HG03469 (cell line): ENCODE results near the gene ARHGAP28.
"Not testable (repeated sequence)": the region's sequence is repeated elsewhere in the genome, so short reads cannot be mapped to it uniquely, and the experiment has no call there.

Source experiments
- ATAC-seq: cut with Tn5 transposase; IDR thresholded peaks from one replicate; pipeline ENCODE4 v1.9.1; 2021; ENCODE audit warnings: mild to moderate bottlenecking, moderate library complexity, moderate number of reproducible peaks; ENCODE audit not compliant: unreplicated experiment

The ARHGAP28 gene

DNA sequence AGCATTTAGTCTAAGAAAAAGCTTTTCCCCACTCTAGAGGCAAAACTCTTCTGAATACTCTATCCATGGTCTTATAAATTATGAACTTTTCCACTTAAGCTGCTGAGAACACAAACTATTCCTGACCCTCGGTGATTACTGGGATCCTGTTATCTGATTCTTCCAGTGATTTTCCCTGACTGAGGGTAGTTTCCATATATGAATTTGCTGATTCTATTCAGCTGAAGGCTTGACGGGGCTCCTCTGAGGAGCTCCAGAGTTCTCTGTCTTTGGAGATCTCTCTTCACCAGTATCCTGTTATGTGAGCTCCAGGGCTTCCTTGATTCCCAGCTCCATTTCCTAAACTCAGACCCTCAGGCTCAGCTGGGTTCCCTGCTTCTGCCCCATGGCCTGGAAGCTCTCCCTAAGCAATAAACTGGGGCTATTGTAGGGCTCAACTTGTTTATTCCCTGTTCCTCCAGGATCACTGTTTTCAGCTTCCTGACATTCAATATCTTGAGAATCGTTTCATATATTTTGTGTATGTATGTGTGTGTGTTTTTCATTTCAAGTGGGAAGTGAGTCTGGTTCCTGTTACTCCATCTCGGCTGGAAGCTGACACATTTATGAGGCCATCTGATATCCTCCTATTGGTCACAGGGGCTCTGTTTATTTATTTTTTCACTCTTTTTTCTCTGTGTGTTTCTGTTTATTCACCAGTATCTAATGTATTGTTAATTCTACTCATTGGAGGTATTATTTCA, 78.2 kb downstream of the ARHGAP28 start:
- ATAC-seq: no peak

DNA sequence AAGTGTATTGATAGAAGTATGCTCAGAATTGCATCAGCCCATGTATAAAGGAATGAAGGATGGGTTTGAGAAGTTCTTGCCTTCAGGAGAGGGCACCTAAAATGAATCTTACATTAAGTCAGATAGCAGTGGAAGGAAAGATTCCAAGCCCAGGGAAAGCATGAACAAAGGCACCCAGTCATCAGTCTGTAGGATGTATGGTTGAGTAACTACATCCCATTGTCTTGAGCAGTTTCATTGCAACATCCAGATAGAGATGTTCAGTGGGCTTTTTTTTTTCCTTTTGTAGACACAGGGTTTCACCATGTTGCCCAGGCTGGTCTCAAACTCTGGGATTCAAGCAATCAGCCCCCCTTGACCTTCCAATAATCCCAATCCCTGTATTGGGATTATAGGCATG, 80.7 kb downstream of the ARHGAP28 start:
- ATAC-seq: no peak

DNA sequence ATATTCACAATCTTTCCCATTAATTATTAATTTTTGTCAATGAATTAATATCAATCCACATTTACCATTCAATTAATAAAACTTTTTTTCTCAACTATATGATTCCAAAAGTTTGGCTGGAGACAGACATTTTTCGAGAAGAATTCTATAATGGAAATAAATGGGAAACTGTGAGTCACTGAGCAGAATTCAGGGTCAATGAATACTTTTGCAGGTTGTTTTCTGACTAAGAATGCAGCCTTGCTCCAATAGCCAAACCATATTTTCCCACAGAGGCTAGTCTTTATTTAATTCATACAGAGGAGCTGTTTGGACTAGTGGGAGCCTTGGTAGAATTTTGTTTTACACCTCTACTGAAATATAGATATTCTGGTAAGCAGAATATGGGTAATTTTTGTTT, 82.3 kb downstream of the ARHGAP28 start:
- no peak for ATAC-seq

DNA sequence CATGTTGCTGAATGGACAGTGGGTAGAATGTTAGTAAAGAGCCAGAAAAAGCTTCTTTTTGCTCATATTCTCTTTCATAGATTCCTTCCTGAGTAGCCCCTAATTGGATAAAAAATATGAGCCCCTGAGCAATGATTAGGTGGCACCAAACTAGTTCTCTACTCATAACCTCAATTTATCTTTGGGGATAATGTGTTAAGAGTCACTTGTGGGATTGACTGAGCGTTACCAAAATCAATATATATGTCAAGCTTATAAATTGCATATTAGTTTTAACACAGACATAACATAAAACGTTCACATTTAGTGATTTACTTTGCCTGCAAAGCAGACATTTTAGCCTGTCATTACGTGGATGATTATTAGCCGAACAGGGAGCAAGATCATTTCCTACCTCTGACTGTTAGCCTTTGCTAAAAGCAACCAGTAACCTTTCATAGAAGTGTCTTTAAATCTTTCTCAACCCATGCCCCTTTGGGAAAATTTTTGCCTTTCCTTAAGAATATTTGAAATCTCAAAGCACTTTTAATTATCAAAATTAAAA, 85.4 kb downstream of the ARHGAP28 start:
- no peak for ATAC-seq

DNA sequence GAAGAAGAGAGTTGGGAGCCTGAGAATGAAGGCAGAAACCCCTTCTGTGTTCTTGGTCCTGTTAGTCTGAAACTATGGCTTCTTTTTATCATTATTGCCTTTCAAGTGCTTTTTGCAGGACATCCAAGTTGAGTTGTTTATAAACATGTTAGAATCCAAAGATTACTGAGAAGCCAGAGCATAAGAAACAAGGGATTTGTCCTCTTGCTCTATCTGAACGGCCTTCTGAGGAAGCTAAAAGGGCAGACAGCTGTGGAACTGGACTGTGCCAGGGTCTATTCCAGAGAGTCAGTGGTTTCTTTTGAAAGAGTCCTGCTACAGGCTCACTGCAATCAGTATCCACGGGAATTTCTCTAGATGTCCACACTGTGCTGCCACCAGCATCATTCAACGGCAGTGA, 86.6 kb downstream of the ARHGAP28 start:
- no peak for ATAC-seq

DNA sequence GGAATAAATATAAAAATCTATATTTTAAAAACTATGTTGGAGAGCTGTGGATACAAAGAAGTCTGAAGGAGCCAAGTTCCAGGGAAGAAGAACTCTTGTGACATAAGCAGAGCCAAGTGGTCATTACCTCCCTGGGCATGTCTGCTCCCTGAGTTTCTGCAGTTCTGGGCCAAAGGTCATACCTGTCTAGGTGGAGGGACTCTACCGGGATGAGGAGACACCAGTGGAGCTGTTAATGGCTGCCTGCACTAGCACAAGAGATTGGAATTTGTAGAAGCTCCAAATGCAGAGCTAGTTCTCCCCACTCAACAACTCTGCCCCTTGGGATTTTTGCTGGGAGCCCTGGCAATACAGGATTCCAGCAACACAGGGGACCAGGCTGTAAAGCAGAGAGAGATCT, 89.8 kb downstream of the ARHGAP28 start:
- no peak for ATAC-seq

DNA sequence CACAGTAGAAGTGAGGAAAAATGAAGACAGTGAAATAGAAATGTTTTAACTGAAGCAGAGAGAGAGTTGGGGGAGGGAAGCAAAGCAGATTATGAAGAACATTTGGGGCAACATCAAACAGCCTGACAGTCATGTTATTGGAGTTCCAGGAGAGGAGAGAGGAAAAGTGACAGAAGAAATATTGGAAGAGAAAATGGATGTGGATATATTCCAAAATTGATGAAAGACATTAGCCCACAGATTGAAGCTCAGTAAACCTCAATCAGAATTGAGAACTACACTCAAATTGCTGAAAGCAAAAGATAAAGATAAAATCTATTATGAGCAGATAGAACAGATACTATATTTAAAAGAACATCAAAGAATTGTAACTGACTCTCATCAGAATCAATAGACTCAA, 90.8 kb downstream of the ARHGAP28 start:
- no peak for ATAC-seq

DNA sequence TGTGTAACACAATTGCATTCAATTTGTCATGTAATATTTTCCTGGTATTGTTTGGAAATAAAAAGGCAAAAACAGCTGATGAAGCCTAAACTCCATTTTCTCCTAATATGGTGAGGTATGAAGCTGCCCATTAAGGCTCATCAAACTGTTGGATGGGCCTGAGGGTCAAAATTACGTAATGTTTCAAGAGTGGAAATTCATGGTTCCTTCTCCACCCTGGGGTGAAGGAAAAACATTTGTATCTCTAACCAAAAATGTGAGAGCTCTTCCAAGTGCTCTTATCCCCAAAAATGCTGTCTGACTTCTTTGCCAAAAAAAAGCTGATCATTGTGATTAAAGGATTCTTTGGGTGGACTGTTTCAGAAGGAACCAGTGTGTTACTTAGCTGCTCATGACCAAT, 91.8 kb downstream of the ARHGAP28 start:
- ATAC-seq: no peak

DNA sequence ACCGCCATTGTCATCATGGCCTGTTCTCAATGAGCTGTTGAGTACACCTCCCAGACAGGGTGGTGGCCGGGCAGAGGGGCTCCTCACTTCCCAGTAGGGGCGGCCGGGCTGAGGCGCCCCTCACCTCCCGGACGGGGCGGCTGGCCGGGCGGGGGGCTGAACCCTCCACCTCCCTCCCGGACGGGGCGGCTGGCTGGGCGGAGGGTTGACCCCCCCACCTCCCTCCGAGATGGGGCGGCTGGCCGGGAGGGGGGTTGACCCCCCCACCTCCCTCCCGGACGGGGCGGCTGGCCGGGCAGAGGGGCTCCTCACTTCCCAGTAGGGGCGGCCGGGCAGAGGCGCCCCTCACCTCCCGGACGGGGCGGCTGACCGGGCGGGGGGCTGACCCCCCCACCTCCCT, 97.6 kb downstream of the ARHGAP28 start:
- ATAC-seq: not testable (repeated sequence)

DNA sequence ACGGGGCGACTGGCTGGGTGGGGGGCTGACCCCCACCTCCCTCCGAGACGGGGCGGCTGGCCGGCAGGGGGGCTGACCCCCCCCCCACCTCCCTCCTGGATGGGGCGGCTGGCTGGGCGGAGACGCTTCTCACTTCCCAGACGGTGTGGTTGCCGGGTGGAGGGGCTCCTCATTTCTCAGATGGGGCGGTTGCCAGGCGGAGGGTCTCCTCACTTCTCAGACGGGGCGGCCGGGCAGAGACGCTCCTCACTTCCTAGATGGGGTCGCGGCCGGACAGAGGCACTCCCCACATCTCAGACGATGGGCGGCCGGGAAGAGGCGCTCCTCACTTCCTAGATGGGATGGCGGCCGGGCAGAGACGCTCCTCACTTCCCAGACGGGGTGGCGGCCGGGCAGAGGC, 98.0 kb downstream of the ARHGAP28 start:
- ATAC-seq: not testable (repeated sequence)

DNA sequence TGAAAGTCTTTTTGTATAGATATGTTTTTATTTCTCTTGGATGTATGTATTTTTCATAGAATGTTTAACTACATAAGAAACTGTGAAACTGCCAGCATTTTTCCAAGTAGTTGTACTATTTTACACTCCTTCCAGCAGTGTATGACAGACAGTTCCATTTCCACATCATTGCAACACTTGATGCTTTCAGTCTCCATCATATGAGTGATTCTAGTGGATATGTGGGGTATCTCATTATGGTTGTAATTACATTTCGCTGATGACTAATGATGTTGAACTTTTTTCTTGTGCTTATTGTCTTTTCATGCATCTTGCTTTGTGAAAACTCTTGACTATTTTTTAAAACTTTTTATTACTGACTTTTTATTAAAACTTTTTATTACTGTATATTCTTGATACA, 101.4 kb downstream of the ARHGAP28 start:
- no peak for ATAC-seq

DNA sequence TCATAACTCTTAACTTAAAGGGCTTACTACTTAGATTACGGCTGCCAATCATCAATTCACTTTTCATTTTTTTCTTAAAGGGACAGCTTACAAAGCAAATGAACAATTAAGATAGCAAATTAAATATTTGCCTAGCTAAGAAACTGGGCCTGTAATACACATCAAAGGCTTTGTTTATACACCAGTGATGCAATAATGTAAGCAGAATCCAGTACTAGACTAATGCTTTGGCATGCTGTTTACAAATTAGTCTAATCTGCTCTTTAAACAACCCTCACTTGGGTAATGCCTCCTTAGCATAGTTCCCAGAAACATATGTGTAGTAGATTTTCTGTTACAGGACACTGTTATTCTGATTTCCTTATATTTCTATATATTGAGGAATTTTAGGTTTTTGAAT, 105.8 kb downstream of the ARHGAP28 start:
- ATAC-seq: no peak

DNA sequence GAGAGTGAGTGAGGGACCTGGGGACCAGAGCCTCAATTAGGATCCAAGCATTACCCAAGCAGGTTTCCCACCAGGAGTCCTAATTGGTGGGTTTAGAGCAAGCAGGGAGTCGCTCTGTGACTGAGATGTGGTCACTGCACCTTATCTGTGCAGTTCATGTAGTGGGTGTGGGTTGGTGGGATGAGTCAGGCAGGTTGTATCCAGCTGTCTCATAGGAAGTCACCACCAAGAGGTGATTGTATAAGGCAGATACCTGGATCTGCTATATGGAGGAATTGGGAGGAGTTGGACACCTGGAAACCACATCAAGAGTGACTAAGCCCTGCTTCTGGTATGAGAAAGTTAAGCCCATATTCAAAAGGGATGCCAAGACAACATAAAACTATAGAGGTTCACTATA, 106.8 kb downstream of the ARHGAP28 start:
- no peak for ATAC-seq

DNA sequence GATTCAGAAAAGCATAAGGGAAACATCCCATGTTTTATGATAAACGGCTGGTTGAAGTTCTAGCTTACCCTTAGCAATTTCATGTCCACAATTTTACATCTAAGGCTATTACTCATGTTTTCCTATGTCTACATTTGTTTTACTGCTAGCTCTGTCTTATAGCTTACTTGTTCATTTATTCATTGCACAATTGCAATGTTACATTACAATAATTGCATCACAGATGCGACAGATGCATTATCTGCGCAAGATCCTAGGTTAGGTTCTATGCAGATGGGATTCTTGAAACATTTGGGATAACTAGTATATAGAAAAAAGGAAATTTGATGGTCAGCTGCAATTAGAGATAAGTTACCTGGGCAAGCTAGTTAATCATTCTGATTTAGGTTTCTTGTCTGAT, 108.4 kb downstream of the ARHGAP28 start:
- no peak for ATAC-seq

DNA sequence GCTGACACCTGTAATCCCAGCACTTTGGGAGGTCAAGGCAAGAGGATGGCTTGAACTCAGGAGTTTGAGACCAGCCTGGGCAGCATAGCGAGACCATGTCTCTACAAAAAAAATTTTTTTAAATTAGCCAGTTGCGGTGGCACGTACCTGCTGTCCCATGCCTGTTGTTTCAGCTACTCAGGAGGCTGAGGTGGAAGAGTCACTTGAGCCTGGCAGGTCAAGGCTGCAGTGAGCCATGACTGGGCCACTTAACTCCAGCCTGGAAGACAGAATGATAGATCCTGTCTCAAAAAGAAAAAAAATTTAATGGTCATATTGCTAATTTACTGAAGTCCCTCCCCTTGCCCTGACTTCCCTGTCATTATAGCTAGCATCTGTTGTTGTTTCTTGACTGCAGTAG, 112.6 kb downstream of the ARHGAP28 start:
- no peak for ATAC-seq

DNA sequence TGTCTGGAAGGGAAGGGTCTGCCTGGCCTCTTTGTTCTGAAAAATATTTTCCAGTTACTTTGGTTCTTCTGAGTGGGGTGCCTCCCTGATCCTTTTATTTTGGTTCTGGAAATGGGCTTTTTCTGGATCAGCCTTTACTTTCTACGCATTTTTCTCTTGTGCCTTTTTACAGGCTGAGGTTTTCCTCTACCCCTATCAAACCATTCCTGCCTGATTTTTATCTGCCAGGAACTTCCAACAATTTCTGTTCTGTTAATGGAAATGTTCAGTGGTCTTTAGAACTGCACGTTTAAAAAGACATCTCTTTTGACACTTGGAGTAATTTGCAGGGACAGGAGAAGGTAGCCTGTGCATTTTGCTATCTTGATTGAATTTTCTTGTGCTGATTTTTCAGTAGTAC, 113.8 kb downstream of the ARHGAP28 start:
- no peak for ATAC-seq

DNA sequence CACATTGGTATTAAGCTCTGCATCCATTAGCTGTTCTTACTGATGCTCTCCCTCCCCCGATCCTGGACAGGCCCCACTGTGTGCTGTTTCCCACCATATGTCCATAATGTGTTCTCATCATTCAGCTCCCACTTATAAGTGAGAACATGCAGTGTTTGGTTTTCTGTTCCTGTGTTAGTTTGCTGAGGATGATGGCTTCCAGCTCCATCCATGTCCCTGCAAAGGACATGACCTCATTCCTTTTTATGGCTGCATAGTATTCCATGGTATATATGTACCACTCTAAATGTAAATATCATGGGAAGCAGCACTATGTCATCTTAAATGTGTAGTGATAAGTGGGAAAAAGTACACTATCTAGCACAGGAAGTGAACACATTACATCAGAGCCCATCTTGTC, 116.0 kb downstream of the ARHGAP28 start:
- ATAC-seq: not testable (repeated sequence)

DNA sequence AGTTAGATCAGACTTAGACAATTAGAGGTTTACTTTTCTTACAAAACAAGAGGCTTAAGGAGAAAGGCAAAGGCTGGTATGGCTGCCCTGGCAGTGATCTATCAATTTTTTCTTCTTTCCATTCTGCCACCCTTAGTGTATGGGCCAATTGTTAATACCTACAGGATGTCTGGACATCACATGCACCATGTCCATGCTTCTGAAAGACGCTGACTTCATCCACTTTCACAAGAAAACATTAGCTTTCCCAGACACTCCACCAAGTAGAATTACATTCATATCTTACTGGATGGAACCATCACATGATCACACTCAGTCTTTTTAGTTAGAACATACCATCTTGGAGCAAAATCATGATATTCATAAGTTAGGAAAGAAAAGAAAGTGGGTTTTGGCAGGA, 120.9 kb downstream of the ARHGAP28 start:
- no peak for ATAC-seq

DNA sequence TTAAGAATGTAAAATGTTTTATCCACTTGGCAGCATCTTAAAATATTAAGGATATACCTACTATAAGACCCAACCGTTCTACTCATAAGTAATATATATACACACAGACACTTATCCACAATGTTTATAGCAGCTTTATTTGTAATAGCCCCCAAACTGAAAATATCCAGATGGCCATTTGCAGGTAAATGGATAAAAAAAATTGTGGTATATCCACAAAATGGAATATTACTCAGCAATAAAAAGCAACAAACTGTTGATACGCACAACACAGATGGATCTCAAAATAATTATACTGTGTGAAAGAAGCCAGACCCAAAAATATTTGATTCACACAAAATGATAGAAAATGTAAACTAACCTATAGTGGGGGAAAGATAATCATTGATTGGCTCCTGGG, 122.0 kb downstream of the ARHGAP28 start:
- no peak for ATAC-seq

DNA sequence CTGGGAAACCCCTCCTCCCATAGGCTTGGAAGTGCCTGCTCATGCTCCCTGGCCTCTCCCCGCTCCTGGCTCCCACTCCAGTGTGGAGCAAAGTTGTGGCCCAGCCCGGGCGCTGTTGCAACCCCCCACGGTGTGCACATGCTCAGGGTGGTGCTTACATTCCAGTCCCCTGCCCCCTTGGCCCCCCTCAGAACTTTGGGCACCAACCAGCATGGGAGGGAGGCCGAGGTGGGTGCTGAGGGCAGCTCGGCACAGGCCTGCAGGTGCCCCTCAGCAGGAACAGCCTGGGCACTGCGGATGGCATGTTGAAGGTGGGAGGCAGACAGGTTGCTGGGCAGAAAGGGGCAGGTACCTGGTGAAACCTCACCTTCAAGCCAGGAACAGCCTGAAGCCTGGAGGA, 125.3 kb downstream of the ARHGAP28 start:
- ATAC-seq: no peak

DNA sequence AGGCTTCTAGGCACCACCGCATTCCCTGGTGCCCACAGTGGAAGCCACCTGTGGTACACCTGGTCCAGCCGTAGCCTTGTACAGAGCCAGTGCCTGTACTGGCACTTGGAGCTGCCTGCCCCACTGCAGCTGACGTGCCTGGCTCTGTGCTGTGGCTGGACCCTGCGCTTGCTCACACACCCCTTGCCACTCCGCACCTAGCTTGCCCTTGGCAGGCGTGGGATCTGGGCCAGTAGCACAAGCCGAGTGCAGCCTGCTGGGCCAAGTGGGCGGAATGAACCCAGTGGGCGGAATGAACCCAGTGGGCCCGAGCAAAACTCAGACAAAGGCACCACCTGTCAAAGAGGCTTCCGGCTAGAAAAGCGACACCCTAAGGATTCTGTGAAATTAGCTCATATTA, 126.3 kb downstream of the ARHGAP28 start:
- no peak for ATAC-seq

DNA sequence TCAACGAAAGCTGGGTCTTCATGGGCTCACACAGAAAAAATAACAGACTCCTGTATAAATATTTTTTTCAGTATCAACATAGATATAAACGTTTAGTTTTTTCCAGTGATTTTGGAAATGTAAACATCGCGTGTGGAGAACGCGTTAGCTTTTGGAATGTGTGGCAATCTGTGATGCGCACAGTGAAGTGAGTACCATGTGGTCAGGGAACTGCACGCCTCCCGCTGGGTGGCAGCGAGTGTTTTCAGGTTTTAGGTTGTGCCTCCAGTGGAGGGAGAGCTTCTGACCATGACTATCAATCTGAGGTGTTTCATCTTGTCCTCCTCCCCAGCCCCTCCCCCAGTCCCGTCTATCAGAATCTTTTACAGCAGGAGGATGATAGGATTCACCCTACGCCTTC, 127.8 kb downstream of the ARHGAP28 start:
- ATAC-seq: no peak
